IPS DF 6.9 (cell line): Measurements from ENCODE around the gene CDH6.

Experiments
- DNase-seq: peaks from one replicate; pipeline ENCODE4 v3.0.0-alpha.2; 2013; ENCODE audit warnings: low read depth, low spot score
- H3K27ac ChIP-seq: one replicate; pipeline ENCODE4 v1.5.1; 2013; ENCODE audit warnings: low read length, control low read depth
- H3K27me3 ChIP-seq: 2 replicates; pipeline ENCODE4 v1.6.1; 2013; ENCODE audit warnings: mild to moderate bottlenecking, low read length; ENCODE audit not compliant: control insufficient read depth, insufficient read depth
- H3K36me3 ChIP-seq: 2 replicates; pipeline ENCODE4 v1.6.1; 2013; ENCODE audit warnings: low read length; ENCODE audit not compliant: control insufficient read depth, insufficient read depth
- H3K4me1 ChIP-seq: 2 replicates; pipeline ENCODE4 v1.6.1; 2013; ENCODE audit warnings: low read length; ENCODE audit not compliant: control insufficient read depth, insufficient read depth
- H3K4me3 ChIP-seq: 2 replicates; pipeline ENCODE4 v1.5.1; 2013; ENCODE audit warnings: mild to moderate bottlenecking, low read length
- H3K9me3 ChIP-seq: 2 replicates; pipeline ENCODE4 v1.6.1; 2013; ENCODE audit warnings: low read length, inconsistent platforms; ENCODE audit not compliant: control insufficient read depth, insufficient read depth
- WGBS: extraction: QIAGEN DNeasy Blood & Tissue Kit; methylation state at CpG from one replicate; pipeline ENCODE4 v1.1.7; 2013; ENCODE audit warnings: mixed read lengths, missing lambda C conversion rate; ENCODE audit not compliant: insufficient read length, insufficient coverage; 5-methylcytosine and 5-hydroxymethylcytosine counted together

Gene CDH6

DNA sequence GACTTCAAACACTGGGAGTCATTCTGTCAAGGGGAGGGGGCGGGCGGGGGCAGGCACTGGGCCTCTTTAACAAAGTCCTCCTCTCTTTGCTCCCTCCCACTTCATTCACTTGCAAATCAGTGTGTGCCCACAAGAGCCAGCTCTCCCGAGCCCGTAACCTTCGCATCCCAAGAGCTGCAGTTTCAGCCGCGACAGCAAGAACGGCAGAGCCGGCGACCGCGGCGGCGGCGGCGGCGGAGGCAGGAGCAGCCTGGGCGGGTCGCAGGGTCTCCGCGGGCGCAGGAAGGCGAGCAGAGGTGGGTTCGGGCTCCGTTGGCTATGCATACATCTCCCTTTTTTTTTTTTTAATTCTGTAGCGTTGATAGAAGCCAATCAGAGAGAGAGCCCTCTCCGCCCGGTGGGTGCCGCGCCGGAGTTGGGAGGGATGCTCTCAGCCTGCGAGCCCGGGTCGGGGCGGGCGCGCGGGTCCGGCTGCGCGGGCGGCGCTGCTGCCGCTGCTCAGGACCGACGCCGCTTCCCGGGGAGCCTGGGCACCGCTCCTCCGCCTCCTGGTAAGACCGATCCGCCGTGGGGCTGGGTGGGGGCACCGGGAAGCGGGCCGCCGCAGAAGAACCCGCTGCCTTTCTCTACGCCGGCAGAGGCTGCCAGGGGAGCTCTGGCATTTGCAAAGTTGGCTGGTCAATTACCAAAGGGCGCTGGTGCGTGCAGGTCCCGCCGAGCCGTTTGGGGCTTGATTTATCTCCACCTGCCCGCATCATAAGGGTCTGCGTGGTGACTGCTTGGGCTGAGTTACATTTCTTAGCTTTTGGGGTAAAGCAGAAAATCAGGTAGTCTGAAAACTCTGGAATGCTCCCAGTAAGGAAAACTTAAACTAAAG is at the start of gene CDH6:
TSS of gene CDH6 (plus strand) at position 96 of the 877 bp plus-strand sequence. CDS start 73,788 bp downstream, outside the sequence.
- peak; percentile 70 for DNase-seq
- Histone ChIP-seq H3K27ac (no peak within 1 kb of the TSS), H3K36me3 (no peaks in the 10 kb centered on the region), H3K4me3 (peak within 1 kb of the TSS; percentile 58; the same call in 1 of the 2 replicates), H3K27me3 (peaks cover 23% of the 10 kb centered on the region), H3K9me3 (no peaks in the 10 kb centered on the region), H3K4me1 (no peaks in the 10 kb centered on the region)
- no CpG with 5 or more reads among the region's 67 CpGs for WGBS

DNA sequence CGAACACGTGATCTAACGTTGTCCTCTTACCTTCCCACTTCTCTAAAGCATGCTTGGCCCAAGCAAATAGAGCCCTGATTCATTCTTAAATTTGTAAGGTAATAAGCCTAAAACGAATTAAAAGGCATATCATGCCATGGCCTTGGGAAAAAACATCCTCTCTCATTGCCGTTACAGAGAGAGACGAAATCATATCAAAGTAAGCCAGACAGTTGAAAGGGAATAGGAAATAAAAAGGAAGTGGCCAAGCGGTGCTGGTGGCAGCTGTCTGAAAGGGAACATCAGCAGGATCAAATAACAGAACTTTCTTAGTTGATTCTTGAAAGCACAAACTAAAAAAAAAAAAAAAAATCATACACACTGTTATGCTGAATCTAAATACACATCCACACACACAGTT is 49.1 kb upstream of the CDH6 start:
- H3K4me3 ChIP-seq = no peak overlapping the region
- no peaks in the 10 kb centered on the region for H3K9me3 ChIP-seq
- no peaks in the 10 kb centered on the region for H3K36me3 ChIP-seq
- no peaks in the 10 kb centered on the region for H3K27me3 ChIP-seq
- no CpG with 5 or more reads among the region's 7 CpGs for WGBS
- no peak for DNase-seq
- H3K4me1 ChIP-seq = no peaks in the 10 kb centered on the region
- no peak overlapping the region for H3K27ac ChIP-seq

DNA sequence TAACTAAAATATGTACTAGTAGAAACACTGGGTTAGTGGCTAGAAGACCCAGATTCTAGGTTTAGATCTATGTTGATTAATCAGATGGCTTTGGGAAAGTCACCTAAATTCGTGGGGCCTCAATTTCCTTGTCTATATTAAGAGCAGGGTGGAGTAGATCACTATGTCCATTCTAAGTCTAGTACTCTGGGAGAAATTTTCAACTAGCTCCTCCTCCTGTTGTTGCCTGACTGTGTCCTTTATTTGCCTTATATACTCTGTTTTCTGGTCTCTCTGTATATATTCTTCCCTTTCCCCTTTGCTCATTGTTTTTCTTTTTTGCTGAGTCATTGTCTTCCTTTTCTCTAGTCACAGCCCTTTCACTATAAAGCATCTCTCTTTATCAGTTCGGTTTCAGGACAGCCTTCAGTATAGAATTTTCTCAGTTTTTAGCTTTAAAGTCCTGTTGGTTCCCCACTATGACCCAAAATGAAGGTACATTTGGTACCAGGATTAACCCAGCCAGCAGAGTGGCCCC is 44.5 kb upstream of the CDH6 start:
- no peak for DNase-seq

DNA sequence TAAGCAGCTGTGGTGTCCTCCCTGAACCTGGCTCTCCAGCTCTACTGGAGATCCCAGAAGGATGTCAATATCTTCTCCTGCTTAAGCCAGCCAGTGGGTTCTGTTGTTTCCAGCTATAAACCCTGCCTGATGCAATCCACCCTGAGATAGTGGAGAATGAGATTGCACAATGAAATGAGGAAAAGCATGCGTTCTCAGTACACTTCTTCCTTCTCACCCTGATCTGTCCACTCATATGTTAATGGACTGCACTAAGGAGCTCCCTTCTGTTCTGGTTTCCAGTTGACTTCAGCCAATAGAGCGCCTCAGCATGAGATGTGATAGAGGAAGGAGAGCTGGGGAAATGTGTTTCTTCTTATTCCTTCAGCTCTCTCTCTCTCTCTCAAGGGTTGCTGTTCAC is 40.0 kb upstream of the CDH6 start:
- no peak overlapping the region for H3K4me3 ChIP-seq
- H3K9me3 ChIP-seq = no peaks in the 10 kb centered on the region
- peaks cover 3% of the 10 kb centered on the region; the same call in 1 of the 2 replicates for H3K4me1 ChIP-seq
- no peaks in the 10 kb centered on the region for H3K27me3 ChIP-seq
- no peak for DNase-seq
- WGBS = no CpG with 5 or more reads among the region's 2 CpGs
- H3K36me3 ChIP-seq = no peaks in the 10 kb centered on the region
- no peak overlapping the region for H3K27ac ChIP-seq

More for the DNA sequence above, 44.5 kb upstream of the CDH6 start:
- no peak overlapping the region for H3K4me3 ChIP-seq
- no peaks in the 10 kb centered on the region for H3K36me3 ChIP-seq
- H3K9me3 ChIP-seq = no peaks in the 10 kb centered on the region
- no peak overlapping the region for H3K27ac ChIP-seq
- no CpG with 5 or more reads among the region's 2 CpGs for WGBS
- no peaks in the 10 kb centered on the region for H3K27me3 ChIP-seq
- peaks cover 3% of the 10 kb centered on the region; the same call in 1 of the 2 replicates for H3K4me1 ChIP-seq

DNA sequence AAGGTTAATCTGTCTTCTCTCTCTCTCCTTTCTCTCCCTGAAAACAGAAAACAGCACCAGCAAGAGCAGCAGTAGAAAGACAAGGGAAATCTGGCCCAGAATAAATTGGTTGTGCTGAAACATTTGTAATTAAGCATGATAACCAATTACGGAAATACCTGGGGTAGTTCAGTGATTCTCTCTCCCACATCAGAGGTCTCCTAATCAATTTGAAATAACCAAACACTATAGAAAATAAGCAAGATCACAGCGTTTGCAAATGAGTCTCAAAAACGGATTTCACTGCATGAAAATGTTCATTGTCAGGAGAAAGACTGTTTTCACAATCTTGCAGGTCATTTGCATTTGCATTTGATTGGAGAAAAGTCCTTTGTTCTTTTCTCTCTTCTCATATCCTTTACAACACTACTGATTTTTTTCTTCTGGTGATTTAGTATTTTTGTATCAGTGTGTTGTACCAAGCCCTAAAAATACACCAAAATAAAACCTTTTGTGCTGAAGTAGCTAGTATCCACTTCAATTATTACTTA is 36.8 kb upstream of the CDH6 start:
- no peaks in the 10 kb centered on the region for H3K9me3 ChIP-seq
- H3K36me3 ChIP-seq = no peaks in the 10 kb centered on the region
- no CpG with 5 or more reads among the region's 3 CpGs for WGBS
- DNase-seq = no peak
- H3K27ac ChIP-seq = no peak overlapping the region
- H3K4me3 ChIP-seq = no peak overlapping the region
- H3K4me1 ChIP-seq = peaks cover 3% of the 10 kb centered on the region; the same call in 1 of the 2 replicates
- H3K27me3 ChIP-seq = no peaks in the 10 kb centered on the region

DNA sequence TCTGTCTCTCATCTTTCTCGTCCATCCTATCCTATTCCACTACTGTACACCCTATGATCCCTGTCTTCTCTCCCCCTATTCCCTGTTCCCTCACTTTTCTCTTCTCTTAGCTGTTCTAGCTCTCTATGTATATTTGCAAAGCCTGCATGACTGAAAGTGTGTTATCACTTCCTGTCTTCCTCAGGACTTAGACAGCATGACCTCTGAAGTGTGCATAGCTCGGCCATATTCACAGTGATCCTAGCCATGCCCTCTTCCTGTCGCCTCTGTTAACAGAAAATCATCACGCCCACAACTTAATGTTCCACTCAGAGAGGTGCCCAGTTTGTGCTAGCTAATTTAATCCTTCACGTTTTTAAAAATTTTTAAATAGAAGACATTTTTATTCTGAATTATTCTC is 35.8 kb upstream of the CDH6 start:
- WGBS = 100% methylated on average over 1 of the region's 5 CpGs
- DNase-seq = no peak
- Histone ChIP-seq H3K4me1 (peaks cover 3% of the 10 kb centered on the region; the same call in 1 of the 2 replicates), H3K36me3 (no peaks in the 10 kb centered on the region), H3K27me3 (no peaks in the 10 kb centered on the region), H3K27ac (no peak overlapping the region), H3K9me3 (no peaks in the 10 kb centered on the region), H3K4me3 (no peak overlapping the region)

DNA sequence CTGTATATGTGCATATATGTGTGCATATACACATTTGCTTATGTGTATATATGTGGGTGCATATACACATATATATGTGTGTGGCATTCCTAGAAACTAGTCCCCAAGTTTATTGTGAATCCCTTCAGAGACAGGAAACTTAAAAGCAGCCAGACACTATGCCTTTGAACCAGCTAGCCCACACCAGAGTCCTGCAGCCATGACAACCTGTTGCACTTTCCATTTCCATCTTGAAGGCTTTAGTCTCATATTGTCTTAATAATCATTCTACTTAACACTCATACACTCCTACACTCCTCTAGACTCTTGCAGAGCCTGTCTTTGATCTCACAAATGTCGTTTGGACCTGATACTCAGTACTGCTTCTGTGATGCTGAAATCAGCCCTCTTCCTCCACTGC is 34.8 kb upstream of the CDH6 start:
- DNase-seq = no peak
- Histone ChIP-seq H3K27me3 (no peaks in the 10 kb centered on the region), H3K27ac (no peak overlapping the region), H3K4me3 (no peak overlapping the region), H3K9me3 (no peaks in the 10 kb centered on the region), H3K4me1 (no peaks in the 10 kb centered on the region; the same call in 1 of the 2 replicates), H3K36me3 (no peaks in the 10 kb centered on the region)
- no CpG with 5 or more reads among the region's 1 CpG for WGBS

DNA sequence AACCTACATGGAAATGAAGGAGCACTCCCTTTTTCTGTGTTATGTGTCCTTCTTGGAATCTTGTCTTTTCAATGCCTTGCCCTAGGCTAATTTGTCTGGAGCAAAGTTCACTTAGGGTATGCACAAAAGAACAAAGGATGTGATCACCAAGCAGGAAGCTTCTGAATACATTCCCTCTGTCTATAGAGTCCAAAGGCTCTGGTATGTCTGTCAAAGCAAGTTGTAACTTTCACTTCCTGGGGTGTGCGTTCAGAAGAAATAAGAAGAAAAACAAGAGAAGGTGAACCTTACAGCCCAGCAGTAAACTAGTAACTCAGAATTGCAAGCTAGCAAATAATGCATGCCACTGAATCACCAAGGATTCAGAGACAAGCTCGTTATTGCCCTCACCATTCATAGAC is 31.7 kb upstream of the CDH6 start:
- DNase-seq = no peak
- no peak overlapping the region for H3K27ac ChIP-seq
- H3K4me1 ChIP-seq = no peaks in the 10 kb centered on the region; the same call in 1 of the 2 replicates
- no peaks in the 10 kb centered on the region for H3K9me3 ChIP-seq
- H3K36me3 ChIP-seq = no peaks in the 10 kb centered on the region
- H3K27me3 ChIP-seq = no peaks in the 10 kb centered on the region
- WGBS = no CpG with 5 or more reads among the region's 2 CpGs
- H3K4me3 ChIP-seq = no peak overlapping the region

DNA sequence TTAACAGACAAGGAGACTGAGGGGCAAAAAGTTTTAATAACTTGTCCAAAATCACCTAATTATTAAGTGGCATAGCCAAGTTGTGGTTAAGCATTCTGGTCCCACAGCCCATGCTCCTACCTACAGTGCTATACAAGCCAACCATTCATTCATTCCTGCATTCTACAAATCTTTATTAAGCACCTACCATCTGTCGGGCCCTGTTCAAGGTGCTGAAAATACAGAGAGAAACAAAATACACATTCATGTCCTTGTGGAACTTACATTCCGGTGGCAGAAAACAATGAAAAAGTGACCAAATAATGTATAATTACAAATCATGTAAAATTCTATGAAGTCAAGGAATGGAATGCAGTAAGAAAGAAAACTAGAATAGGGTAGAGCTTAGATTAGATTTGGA is 27.8 kb upstream of the CDH6 start:
- DNase-seq = no peak
- H3K4me3 ChIP-seq = no peak overlapping the region
- no CpG with 5 or more reads among the region's 2 CpGs for WGBS
- H3K27me3 ChIP-seq = no peaks in the 10 kb centered on the region
- H3K27ac ChIP-seq = no peak overlapping the region
- H3K9me3 ChIP-seq = no peaks in the 10 kb centered on the region
- H3K4me1 ChIP-seq = no peaks in the 10 kb centered on the region; the same call in 1 of the 2 replicates
- H3K36me3 ChIP-seq = no peaks in the 10 kb centered on the region

DNA sequence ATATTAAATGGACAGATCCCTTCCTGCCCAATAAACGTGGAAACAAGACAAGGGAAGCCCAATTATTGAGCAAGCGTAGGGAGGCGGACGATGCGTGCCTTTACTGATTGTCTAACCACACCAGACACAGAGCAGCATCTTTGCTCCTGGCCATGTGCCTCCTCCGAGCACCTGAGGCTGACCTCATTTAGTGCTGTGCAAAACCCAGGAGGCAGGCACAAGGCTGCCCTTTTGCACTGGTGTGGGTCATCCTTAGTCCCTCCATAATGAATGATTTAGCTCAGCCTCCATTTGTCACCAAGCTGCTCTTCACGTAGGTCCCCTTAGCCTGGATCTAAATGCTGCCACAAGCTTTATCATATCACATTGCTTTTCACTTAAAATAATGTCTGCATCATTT is 24.1 kb upstream of the CDH6 start:
- H3K27me3 ChIP-seq = no peaks in the 10 kb centered on the region
- no peak for DNase-seq
- H3K4me1 ChIP-seq = no peaks in the 10 kb centered on the region
- no peaks in the 10 kb centered on the region for H3K36me3 ChIP-seq
- no peak overlapping the region for H3K4me3 ChIP-seq
- no CpG with 5 or more reads among the region's 7 CpGs for WGBS
- H3K9me3 ChIP-seq = no peaks in the 10 kb centered on the region
- H3K27ac ChIP-seq = no peak overlapping the region
